Activated CD4-positive, alpha-beta T cell treated with anti-CD3 and anti-CD28 coated beads, Interleukin-2, amount 50 U/mL, for 24 hours (primary cell): ENCODE results near the gene MID2.
"Not testable (repeated sequence)": the region's sequence is repeated elsewhere in the genome, so short reads cannot be mapped to it uniquely, and the experiment has no call there.

ENCODE experiments used
- DNase-seq, 2 donors: peaks; one replicate each; pipeline ENCODE4 v3.0.0-alpha.2; 2020; ENCODE audit warnings: low read depth in 1 of 2, low spot score in 1 of 2

The MID2 gene

GRCh38 chrX:107825698-107826237, at the start of gene MID2:
TSS of gene MID2 (plus strand) at chrX:107825866. CDS start at chrX:107826427, 561 bp downstream.
- DNase-seq = peak in 1 of 2 donors; percentile 14

GRCh38 chrX:107776649-107777535, 48.8 kb upstream of the MID2 start:
- DNase-seq = peak; percentile 39 to 77

GRCh38 chrX:107777536-107777832, 48.2 kb upstream of the MID2 start, which contains the start of gene NCBP2L:
TSS of gene NCBP2L (plus strand) at chrX:107777733. CDS start at chrX:107794221, 16,488 bp downstream.
- no peak for DNase-seq

GRCh38 chrX:107780525-107780924, 45.1 kb upstream of the MID2 start:
- no peak for DNase-seq

- no peak for DNase-seq
These were observed 37.8 kb upstream of the MID2 start for GRCh38 chrX:107787827-107788226.

- no peak for DNase-seq
These were observed 21.2 kb upstream of the MID2 start for GRCh38 chrX:107804427-107804826.

- no peak for DNase-seq
These were observed 20.5 kb upstream of the MID2 start for GRCh38 chrX:107805179-107805578.

GRCh38 chrX:107810053-107810452, 15.6 kb upstream of the MID2 start:
- not testable (repeated sequence) for DNase-seq

GRCh38 chrX:107818900-107819521, 6.7 kb upstream of the MID2 start:
- no peak for DNase-seq

- DNase-seq = no peak
These were observed 2.6 kb upstream of the MID2 start for GRCh38 chrX:107823042-107823441.

- no peak for DNase-seq
These were observed 2.2 kb upstream of the MID2 start for GRCh38 chrX:107823456-107823855.

GRCh38 chrX:107826238-107827029, 768 bp downstream of the MID2 start:
- DNase-seq = peak in 1 of 2 donors; percentile 7

- DNase-seq = no peak
These were observed 1.6 kb downstream of the MID2 start for GRCh38 chrX:107827030-107827831.

- DNase-seq = no peak
These were observed 2.2 kb downstream of the MID2 start for GRCh38 chrX:107827852-107828251.

GRCh38 chrX:107829878-107830277, 4.2 kb downstream of the MID2 start:
- DNase-seq = no peak

GRCh38 chrX:107831071-107831730, 5.5 kb downstream of the MID2 start:
- DNase-seq = no peak

GRCh38 chrX:107834275-107835201, 8.9 kb downstream of the MID2 start:
- DNase-seq = no peak

- DNase-seq = no peak
These were observed 11.3 kb downstream of the MID2 start for GRCh38 chrX:107836958-107837357.

- no peak for DNase-seq
These were observed 15.3 kb downstream of the MID2 start for GRCh38 chrX:107840971-107841370.
